Activated naive CD4-positive, alpha-beta T cell treated with anti-CD3 and anti-CD28 coated beads, Interleukin-2, amount 50 U/mL, for 24 hours (primary cell): ENCODE results near the gene KISS1.
"Not testable (repeated sequence)": the region's sequence is repeated elsewhere in the genome, so short reads cannot be mapped to it uniquely, and the experiment has no call there.

Experiments
- H3K27ac Mint-ChIP-seq: one replicate; pipeline ENCODE4 v1.8.0; 2021; ENCODE audit warnings: mild to moderate bottlenecking, mixed read lengths
- H3K27me3 Mint-ChIP-seq: one replicate; pipeline ENCODE4 v1.8.0; 2021; ENCODE audit warnings: mixed read lengths
- H3K36me3 Mint-ChIP-seq: one replicate; pipeline ENCODE4 v1.8.0; 2021; ENCODE audit warnings: mixed read lengths
- H3K4me1 Mint-ChIP-seq: one replicate; pipeline ENCODE4 v1.8.0; 2021; ENCODE audit warnings: mixed read lengths
- H3K4me3 Mint-ChIP-seq: one replicate; pipeline ENCODE4 v1.8.0; 2021; ENCODE audit warnings: mild to moderate bottlenecking, mixed read lengths
- H3K9me3 Mint-ChIP-seq: one replicate; pipeline ENCODE4 v1.8.0; 2021; ENCODE audit warnings: mixed read lengths

KISS1 gene, protein sequence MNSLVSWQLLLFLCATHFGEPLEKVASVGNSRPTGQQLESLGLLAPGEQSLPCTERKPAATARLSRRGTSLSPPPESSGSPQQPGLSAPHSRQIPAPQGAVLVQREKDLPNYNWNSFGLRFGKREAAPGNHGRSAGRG

GRCh38 chr1:204196068-204196795 lies at the start of gene KISS1:
KISS1 (minus strand) TSS chr1:204196491; CDS start chr1:204192876, 3,615 bp downstream.
- Mint-ChIP-seq H3K4me3 (no peak within 1 kb of the TSS), H3K27ac (no peak within 1 kb of the TSS), H3K36me3 (no peaks in the 10 kb centered on the region), H3K4me1 (peaks cover 5% of the 10 kb centered on the region), H3K9me3 (no peaks in the 10 kb centered on the region), H3K27me3 (peaks cover 3% of the 10 kb centered on the region)

DNA sequence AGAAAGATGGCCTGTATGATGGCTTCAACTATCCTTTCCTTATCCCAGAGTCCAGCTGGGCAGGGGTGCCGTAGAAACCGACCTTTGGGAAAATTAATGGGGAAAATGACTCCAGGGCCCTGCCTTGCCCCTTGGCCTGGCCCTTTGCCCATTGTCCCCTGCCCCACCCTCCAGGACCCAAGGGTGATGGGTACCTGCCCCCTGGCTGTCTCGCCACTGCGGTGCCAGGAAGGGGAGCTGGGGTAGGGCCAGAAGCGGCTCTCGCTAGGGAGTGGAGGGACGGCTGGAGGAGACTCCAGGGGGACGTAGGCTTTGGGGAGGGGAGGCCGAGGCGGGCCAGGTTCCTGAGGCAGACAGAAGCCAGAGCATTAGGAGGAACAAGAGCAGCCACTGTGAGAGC lies 46.6 kb upstream of the KISS1 start:
- H3K27me3 Mint-ChIP-seq: no peaks in the 10 kb centered on the region
- H3K4me1 Mint-ChIP-seq: no peaks in the 10 kb centered on the region
- no peaks in the 10 kb centered on the region for H3K9me3 Mint-ChIP-seq
- H3K36me3 Mint-ChIP-seq: peaks cover 2% of the 10 kb centered on the region
- no peak overlapping the region for H3K27ac Mint-ChIP-seq
- no peak overlapping the region for H3K4me3 Mint-ChIP-seq

DNA sequence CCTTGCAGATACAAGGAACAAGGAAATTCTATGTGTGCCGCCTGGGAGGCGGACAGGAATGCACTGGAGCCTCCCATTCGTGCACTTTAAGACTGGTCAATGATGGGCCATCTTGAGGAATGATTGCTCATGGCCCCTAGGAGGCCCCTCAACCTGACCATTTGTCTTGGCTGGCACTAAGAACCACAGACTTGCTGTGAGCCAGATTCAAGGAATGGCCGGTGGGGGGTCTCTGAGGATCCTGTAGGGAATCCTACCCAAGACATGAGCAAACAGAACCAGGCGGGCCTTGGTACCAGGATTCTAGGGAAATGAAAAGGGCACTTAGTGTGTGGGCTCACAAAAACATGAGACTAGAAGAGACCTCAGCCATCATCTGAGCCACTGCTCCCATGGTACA lies 45.6 kb upstream of the KISS1 start:
- Mint-ChIP-seq H3K4me3 (no peak overlapping the region), H3K27me3 (no peaks in the 10 kb centered on the region), H3K4me1 (no peaks in the 10 kb centered on the region), H3K9me3 (no peaks in the 10 kb centered on the region), H3K27ac (no peak overlapping the region), H3K36me3 (peaks cover 2% of the 10 kb centered on the region)

DNA sequence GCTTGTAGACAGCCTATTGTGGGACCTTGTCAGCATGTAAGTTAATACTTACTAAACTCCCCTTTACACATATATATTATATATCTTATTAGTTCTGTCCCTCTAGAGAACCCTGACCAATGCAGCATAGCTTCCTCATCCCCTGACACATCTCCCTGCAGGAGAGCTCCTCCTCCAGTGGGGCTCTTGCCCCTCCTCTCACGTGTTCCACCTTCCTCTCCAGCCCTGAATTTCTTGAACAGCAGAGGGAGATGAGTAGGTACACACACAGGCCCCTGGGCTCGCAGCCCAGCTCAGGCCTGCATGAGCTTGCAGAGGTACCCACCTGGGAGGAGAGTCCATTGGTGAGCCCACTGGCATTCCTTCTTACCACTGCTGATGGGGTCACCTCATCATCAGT lies 44.8 kb upstream of the KISS1 start:
- H3K36me3 Mint-ChIP-seq: peaks cover 2% of the 10 kb centered on the region
- H3K27ac Mint-ChIP-seq: no peak overlapping the region
- H3K4me3 Mint-ChIP-seq: no peak overlapping the region
- no peaks in the 10 kb centered on the region for H3K9me3 Mint-ChIP-seq
- H3K27me3 Mint-ChIP-seq: no peaks in the 10 kb centered on the region
- no peaks in the 10 kb centered on the region for H3K4me1 Mint-ChIP-seq

- H3K4me3 Mint-ChIP-seq: no peak overlapping the region
- no peak overlapping the region for H3K27ac Mint-ChIP-seq
Measured at GRCh38 chr1:204240233-204240632, 43.9 kb upstream of the KISS1 start.

GRCh38 chr1:204239401-204239800 lies 43.1 kb upstream of the KISS1 start:
- not testable (repeated sequence) for H3K4me1 Mint-ChIP-seq, H3K27me3 Mint-ChIP-seq, H3K27ac Mint-ChIP-seq, H3K9me3 Mint-ChIP-seq, H3K4me3 Mint-ChIP-seq, H3K36me3 Mint-ChIP-seq

More at GRCh38 chr1:204240233-204240632, 43.9 kb upstream of the KISS1 start:
- Mint-ChIP-seq H3K4me1 (no peaks in the 10 kb centered on the region), H3K36me3 (peaks cover 2% of the 10 kb centered on the region), H3K27me3 (no peaks in the 10 kb centered on the region), H3K9me3 (no peaks in the 10 kb centered on the region)

GRCh38 chr1:204238520-204238919 lies 42.2 kb upstream of the KISS1 start:
- not testable (repeated sequence) for H3K27ac Mint-ChIP-seq, H3K36me3 Mint-ChIP-seq, H3K9me3 Mint-ChIP-seq, H3K4me1 Mint-ChIP-seq, H3K27me3 Mint-ChIP-seq, H3K4me3 Mint-ChIP-seq

DNA sequence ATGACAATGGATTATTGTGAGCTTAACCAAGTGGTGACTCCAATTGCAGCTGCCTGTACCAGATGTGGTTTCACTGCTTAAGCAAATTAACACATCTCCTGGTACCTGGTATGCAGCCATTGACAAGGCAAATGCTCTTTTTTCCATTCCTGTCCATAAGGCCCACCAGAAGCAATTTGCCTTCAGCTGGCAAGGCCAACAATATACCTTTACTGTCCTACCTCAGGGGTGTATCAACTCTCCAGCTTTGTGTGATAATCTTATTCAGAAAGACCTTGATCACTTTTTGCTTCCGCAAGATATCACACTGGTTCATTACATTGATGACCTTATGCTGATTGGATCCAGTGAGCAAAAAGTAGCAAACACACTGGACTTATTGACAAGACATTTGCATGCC lies 41.2 kb upstream of the KISS1 start:
- H3K27ac Mint-ChIP-seq, H3K9me3 Mint-ChIP-seq, H3K36me3 Mint-ChIP-seq, H3K27me3 Mint-ChIP-seq, H3K4me1 Mint-ChIP-seq, H3K4me3 Mint-ChIP-seq: not testable (repeated sequence)

DNA sequence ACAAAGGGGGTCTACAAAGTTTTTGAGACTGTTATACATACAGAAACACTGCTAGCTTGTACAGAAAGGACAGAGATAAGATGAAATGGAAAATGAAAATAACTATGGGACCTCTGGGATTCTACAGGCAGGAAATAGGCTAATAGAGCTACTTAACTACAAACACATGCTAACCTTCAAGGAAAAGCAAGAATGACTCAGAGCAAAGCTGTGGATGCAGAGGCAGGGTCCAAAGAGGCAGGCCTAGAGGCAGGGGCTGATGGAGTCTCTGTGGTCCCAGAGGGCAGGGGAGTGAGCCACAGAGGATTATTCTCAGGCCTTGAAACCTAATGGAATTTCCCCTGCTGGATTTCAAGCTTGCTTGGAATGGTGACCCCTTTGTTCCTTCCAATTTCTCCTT lies 36.2 kb upstream of the KISS1 start:
- H3K9me3 Mint-ChIP-seq: no peaks in the 10 kb centered on the region
- H3K27ac Mint-ChIP-seq: no peak overlapping the region
- peaks cover 6% of the 10 kb centered on the region for H3K36me3 Mint-ChIP-seq
- H3K4me1 Mint-ChIP-seq: no peaks in the 10 kb centered on the region
- no peaks in the 10 kb centered on the region for H3K27me3 Mint-ChIP-seq
- H3K4me3 Mint-ChIP-seq: no peak overlapping the region

- H3K27ac Mint-ChIP-seq: no peak overlapping the region
- H3K27me3 Mint-ChIP-seq: no peaks in the 10 kb centered on the region
- peaks cover 6% of the 10 kb centered on the region for H3K36me3 Mint-ChIP-seq
- no peaks in the 10 kb centered on the region for H3K4me1 Mint-ChIP-seq
- no peaks in the 10 kb centered on the region for H3K9me3 Mint-ChIP-seq
- no peak overlapping the region for H3K4me3 Mint-ChIP-seq
Measured at GRCh38 chr1:204230211-204230610, 33.9 kb upstream of the KISS1 start.

GRCh38 chr1:204228896-204229295 lies 32.6 kb upstream of the KISS1 start:
- H3K27ac Mint-ChIP-seq: no peak overlapping the region

DNA sequence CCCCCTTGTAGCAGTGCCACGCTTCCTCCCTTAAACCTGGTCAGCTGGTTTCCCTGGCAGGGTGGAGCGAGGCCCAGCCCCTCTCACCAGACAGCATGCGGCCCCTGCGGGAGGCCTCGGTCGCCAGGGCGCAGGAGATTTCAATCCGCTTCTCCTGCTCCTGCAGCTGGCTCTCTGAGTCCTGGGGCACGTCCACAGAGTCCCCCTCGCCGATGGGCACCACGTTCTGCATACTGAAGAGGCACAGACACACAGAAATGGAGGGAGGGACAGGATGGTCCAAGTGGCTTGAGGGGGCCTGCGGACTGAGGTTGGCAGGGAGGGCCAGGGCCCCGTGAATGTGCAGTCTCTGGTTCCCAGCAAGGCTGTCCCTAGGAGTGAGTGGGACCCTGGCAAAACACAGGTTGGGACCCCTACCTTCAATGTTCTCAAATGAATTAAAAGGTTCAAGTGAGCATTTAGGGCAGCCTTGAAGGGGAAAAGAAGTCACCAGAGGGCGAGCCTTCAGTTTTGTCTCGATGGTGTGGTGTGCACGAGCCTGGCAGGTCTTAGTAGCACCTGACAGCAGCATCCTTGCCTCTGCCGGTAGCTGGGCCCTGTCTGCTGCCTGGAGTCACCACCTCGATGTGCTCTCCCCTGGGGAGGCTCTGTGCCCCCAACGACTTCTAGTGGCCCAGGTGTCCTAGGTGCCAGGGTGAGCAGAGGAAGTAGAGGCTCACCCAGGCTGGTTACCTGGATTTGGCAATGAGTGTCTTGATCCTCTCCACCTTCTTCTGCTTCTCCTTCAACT lies 31.9 kb upstream of the KISS1 start:
- H3K27me3 Mint-ChIP-seq: no peaks in the 10 kb centered on the region
- H3K4me1 Mint-ChIP-seq: no peaks in the 10 kb centered on the region
- no peak overlapping the region for H3K27ac Mint-ChIP-seq
- no peak overlapping the region for H3K4me3 Mint-ChIP-seq
- peaks cover 2% of the 10 kb centered on the region for H3K36me3 Mint-ChIP-seq
- no peaks in the 10 kb centered on the region for H3K9me3 Mint-ChIP-seq

More at GRCh38 chr1:204228896-204229295, 32.6 kb upstream of the KISS1 start:
- H3K27me3 Mint-ChIP-seq: no peaks in the 10 kb centered on the region
- no peaks in the 10 kb centered on the region for H3K9me3 Mint-ChIP-seq
- H3K4me3 Mint-ChIP-seq: no peak overlapping the region
- H3K4me1 Mint-ChIP-seq: no peaks in the 10 kb centered on the region
- H3K36me3 Mint-ChIP-seq: peaks cover 4% of the 10 kb centered on the region

DNA sequence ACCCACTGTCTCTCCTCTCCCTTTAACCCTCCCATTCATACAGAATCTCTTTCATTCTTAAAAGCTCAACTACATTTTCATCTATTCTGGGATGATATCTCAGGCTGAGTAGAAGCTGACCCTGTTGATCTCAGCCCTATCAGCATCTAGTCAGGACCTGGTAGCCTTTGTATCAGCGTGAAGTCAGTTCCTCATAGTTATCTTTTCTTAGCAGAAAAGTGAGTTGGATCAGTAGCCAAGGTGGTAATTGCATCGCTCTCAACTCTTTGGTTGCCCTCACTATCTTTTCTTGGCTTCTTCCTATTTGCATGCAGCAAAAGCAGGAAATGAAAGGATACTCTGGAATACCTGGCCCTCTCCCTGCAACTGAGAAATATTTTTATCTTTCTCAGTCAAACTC lies 31.1 kb upstream of the KISS1 start:
- Mint-ChIP-seq H3K27ac (no peak overlapping the region), H3K4me1 (no peaks in the 10 kb centered on the region), H3K4me3 (no peak overlapping the region), H3K27me3 (no peaks in the 10 kb centered on the region), H3K9me3 (no peaks in the 10 kb centered on the region), H3K36me3 (peaks cover 2% of the 10 kb centered on the region)

DNA sequence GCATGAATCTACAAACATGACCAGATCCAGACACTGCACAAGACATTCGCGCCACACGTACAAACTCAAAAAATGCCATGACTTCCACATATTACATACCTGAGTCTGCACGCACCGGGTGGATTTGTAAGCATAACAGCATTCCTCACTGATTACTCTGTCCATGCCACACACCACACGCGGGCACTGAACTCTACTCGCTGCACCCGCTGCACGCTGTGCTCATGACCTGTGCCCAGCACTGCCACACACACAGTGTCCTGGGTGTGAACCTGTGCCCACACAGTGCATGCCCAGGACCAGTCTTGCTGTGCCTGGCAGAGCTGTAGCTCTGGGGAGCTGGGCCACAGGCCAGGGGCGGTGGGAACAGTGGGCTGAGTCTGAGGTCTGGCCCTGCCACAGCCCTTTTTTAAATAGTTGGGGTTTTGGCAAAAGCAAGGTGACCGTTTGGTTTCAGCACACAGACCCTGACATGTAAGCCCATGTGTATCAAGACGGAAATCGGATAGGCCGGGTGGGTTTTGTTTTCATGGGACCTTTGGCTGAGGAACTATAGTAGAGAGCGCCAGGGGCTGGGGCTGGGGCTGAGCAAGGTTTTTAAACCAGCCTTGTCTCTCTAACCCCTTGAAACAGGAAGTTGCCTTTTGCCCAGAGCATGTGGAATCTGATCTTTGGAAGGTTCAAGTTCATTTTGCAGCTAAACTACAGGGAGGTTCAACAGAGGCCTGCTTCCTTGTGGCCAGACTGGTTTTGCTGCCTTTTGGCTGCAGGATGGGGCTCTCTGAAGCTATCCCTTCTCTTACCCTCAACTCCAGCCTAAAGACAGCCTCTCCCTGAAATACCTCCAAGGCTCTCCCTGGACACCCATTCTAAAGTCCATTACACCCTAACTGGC lies 29.8 kb upstream of the KISS1 start:
- Mint-ChIP-seq H3K27ac (no peak overlapping the region), H3K27me3 (no peaks in the 10 kb centered on the region), H3K9me3 (no peaks in the 10 kb centered on the region), H3K36me3 (no peaks in the 10 kb centered on the region), H3K4me1 (no peaks in the 10 kb centered on the region), H3K4me3 (no peak overlapping the region)

DNA sequence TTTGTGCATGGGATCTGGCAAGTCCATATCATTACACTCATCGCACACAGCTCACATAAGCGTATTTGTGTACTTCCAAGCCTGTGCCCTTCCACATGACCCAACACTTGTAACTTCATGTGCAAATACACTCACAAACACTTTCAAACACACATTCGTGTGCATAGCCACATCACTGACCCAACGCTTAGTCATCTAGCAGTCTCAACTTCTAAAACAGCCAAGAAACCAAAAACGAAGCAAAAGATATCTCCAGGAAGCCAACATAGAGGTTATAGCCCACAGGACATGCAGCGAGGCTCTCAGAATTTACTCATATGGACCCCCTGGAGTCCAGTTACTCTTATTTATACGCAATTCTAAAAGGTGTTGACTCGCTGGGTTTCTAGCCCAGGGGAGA lies 28.4 kb upstream of the KISS1 start:
- no peaks in the 10 kb centered on the region for H3K9me3 Mint-ChIP-seq
- no peak overlapping the region for H3K4me3 Mint-ChIP-seq
- H3K4me1 Mint-ChIP-seq: no peaks in the 10 kb centered on the region
- no peak overlapping the region for H3K27ac Mint-ChIP-seq
- H3K27me3 Mint-ChIP-seq: no peaks in the 10 kb centered on the region
- H3K36me3 Mint-ChIP-seq: no peaks in the 10 kb centered on the region
